Mucosa of gallbladder (tissue), 1 donor: Measurements from ENCODE around the gene PLA2R1. TPM values are rescaled to one million over a fixed set of nuclear protein-coding genes. Genes with fewer than 3 reads are reported as not detected.

ENCODE experiments used
- DNase-seq: peaks from one replicate; pipeline ENCODE4 v3.0.0-alpha.2; 2020; ENCODE audit warnings: low spot score
- total RNA-seq: library from RNA; stranded (reverse); gene quantifications from one replicate; pipeline ENCODE4 v1.2.1, GENCODE V29; 2021
- donor health status: DM: no; HTN: no; CAD: no.

Gene PLA2R1
- total RNA-seq, 1 donor from 2014 or later = 45.0 TPM

- peak; percentile 13 for DNase-seq
Measured at GRCh38 chr2:159933727-159934049, 128.7 kb downstream of the PLA2R1 start.

- DNase-seq = no peak
Measured at GRCh38 chr2:159933040-159933726, 129.2 kb downstream of the PLA2R1 start.

- DNase-seq = no peak
Measured at GRCh38 chr2:159926695-159927094, 135.7 kb downstream of the PLA2R1 start.

GRCh38 chr2:159925975-159926374 is 136.4 kb downstream of the PLA2R1 start:
- no peak for DNase-seq

GRCh38 chr2:159922563-159922962 is 139.9 kb downstream of the PLA2R1 start:
- no peak for DNase-seq

- DNase-seq = peak; percentile 79
Measured at GRCh38 chr2:159921752-159922404, 140.5 kb downstream of the PLA2R1 start.

GRCh38 chr2:159916511-159916910 is 145.9 kb downstream of the PLA2R1 start:
- DNase-seq = no peak

GRCh38 chr2:159913900-159914299 is 148.5 kb downstream of the PLA2R1 start:
- DNase-seq = no peak

- DNase-seq = no peak
Measured at GRCh38 chr2:159912580-159912979, 149.8 kb downstream of the PLA2R1 start.

GRCh38 chr2:159910951-159911350 is 151.5 kb downstream of the PLA2R1 start:
- no peak for DNase-seq

- no peak for DNase-seq
Measured at GRCh38 chr2:159908623-159909022, 153.8 kb downstream of the PLA2R1 start.

- DNase-seq = no peak
Measured at GRCh38 chr2:159907909-159908308, 154.5 kb downstream of the PLA2R1 start.

- DNase-seq = no peak
Measured at GRCh38 chr2:159905926-159906714, 156.3 kb downstream of the PLA2R1 start.

GRCh38 chr2:159904959-159905305 is 157.5 kb downstream of the PLA2R1 start:
- peak; percentile 84 for DNase-seq

GRCh38 chr2:159904127-159904958 is 158.1 kb downstream of the PLA2R1 start, which contains the start of gene LY75:
Gene LY75, minus strand, starts transcription at chr2:159904756.
- peak; percentile 82 for DNase-seq

- DNase-seq = peak; percentile 42
Measured at GRCh38 chr2:159903443-159904126, 158.8 kb downstream of the PLA2R1 start.

- no peak for DNase-seq
Measured at GRCh38 chr2:159902722-159903121, 159.7 kb downstream of the PLA2R1 start.

- no peak for DNase-seq
Measured at GRCh38 chr2:159900343-159900742, 162.1 kb downstream of the PLA2R1 start.

- DNase-seq = no peak
Measured at GRCh38 chr2:159898441-159898840, 164.0 kb downstream of the PLA2R1 start.

GRCh38 chr2:159897720-159898119 is 164.7 kb downstream of the PLA2R1 start:
- DNase-seq = no peak

- no peak for DNase-seq
Measured at GRCh38 chr2:159897081-159897480, 165.3 kb downstream of the PLA2R1 start.
